NOMO-1 treated with dmso at 0.1 percent for 144 hours (cell line): ENCODE data around the gene SPATA31A7.
"Not testable (repeated sequence)": the region's sequence is repeated elsewhere in the genome, so short reads cannot be mapped to it uniquely, and the experiment has no call there.

ENCODE experiments used
- DNase-seq: peaks from one replicate; lab custom pipeline; 2025; ENCODE audit not compliant: unreplicated experiment; lab: John Stamatoyannopoulos, UW

The SPATA31A7 gene

DNA sequence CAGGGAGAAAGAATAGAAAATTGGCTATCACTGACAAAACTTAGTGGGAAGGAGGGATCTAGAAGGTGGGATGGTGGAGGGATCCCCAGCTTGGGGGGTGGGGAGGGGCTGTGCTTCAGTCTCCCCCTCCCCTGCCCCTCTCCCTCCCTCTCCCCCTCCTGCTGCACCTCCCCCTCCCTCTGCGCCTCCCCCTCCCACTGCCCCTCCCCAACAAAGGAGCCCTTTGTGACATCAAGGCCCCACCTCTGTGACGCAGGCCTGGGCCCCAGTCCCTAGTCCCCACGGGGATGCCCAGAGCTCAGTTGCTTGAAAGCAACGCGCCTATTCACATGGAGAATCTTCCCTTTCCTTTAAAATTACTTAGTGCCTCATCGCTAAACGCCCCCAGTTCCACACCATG lies at the start of gene SPATA31A7:
TSS of gene SPATA31A7 (plus strand) at position 301 of the 400 bp plus-strand sequence. CDS start at position 330, 29 bp downstream.
- not testable (repeated sequence) for DNase-seq

DNA sequence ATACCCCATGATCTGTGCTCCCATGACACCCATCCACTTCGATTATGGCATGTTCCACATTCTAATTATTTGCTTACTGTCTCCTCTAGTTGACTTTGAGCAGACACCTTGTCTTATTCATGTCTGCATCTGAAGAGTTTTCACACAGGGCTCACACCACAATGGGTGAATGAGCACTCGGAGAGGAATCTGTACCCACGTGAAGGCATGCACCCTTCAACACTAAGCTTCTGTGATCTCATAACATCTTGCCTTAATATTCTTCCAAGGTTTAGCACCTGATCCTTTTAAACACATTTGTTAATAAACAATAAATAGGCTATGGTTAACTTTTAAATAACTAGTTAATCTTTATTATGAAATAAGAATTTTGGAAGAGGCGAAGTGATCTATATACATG lies 36.6 kb downstream of the SPATA31A7 start:
- not testable (repeated sequence) for DNase-seq
